Measurements from ENCODE around the gene ADCY9. TPM values are rescaled to one million over a fixed set of nuclear protein-coding genes. Genes with fewer than 3 reads are reported as not detected.
"Not testable (repeated sequence)": the region's sequence is repeated elsewhere in the genome, so short reads cannot be mapped to it uniquely, and the experiment has no call there.

The ADCY9 gene
- polyA plus RNA-seq, 5 donors: 8.9 to 13.8 (median 10.7) TPM

DNA sequence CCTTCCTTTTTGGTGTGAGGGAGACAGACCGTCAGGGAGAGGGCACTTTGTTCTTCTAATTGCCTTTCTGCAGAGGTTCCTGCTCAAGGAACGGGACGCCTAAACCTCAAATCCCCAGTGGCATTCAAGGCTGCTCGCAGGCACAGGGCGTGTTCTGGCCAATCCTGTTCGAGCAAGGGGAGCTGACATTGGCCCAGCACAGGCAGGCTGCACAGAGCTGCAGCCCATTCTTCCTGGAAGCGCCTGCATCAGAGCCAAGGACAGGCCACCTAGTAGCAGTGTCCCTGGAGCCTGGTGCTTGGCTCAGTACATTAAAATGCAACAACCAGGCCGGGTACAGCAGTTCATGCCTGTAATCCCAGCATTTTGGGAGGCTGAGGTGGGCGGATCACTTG lies 163.5 kb downstream of the ADCY9 start:
- no peak for DNase-seq

DNA sequence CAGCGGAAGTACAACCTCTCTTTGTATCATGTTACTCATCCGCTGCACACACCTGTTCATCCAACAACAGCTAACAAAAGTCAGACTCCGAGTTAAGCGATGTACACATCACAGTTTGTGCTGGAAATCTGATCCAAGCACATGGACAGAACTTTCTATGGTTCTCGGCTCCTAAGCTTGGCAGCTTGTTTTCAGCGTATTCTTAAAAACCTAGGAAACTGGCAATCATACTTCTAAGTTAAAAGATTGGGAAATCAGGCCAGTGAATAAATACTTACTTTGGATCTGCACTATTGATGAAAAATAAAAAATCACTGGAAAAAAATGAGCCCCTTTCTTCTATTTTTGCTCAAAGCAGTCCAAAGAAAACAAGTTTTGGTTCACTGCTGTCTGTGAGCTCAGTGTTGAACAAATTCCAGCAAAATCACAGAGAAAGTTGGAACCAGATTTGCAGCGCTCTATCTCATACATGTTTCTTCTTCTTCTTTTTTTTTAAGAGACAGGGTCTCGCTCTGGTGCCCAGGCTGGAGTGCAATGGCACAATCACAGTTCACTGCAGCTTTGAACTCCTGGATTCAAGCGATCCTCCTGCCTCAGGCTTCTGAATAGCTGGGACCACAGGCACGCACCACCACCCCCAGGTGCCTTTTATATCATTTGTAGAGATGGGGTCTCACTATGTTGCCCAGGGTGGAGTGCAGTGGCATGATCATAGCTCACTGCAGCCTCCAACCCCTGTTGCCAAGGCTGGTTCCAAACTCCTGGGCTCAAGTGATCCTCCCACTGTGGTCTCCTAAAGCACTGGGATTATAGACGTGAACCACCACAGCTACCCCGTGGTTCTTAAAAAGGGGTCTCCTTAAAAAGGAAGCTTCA lies 164.1 kb downstream of the ADCY9 start:
- no peak for DNase-seq

DNA sequence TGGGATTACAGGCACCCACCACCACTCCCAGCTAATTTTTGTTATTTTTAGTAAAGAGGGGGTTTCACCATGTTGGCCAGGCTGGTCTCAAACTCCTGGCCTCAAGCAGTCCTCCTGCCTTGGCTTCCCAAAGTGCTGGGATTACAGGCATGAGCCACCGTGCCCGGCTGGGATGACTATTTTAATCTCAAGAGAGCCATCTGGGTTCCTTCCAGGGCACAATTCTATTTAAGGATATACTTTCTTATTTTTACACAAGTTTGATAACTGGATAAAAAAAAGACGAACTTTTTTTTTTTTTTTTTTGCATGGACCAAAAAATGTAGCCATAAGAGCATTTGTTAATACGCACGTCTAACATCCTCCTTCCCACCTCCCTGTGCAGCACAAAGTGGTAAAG lies 164.9 kb downstream of the ADCY9 start:
- not testable (repeated sequence) for DNase-seq

DNA sequence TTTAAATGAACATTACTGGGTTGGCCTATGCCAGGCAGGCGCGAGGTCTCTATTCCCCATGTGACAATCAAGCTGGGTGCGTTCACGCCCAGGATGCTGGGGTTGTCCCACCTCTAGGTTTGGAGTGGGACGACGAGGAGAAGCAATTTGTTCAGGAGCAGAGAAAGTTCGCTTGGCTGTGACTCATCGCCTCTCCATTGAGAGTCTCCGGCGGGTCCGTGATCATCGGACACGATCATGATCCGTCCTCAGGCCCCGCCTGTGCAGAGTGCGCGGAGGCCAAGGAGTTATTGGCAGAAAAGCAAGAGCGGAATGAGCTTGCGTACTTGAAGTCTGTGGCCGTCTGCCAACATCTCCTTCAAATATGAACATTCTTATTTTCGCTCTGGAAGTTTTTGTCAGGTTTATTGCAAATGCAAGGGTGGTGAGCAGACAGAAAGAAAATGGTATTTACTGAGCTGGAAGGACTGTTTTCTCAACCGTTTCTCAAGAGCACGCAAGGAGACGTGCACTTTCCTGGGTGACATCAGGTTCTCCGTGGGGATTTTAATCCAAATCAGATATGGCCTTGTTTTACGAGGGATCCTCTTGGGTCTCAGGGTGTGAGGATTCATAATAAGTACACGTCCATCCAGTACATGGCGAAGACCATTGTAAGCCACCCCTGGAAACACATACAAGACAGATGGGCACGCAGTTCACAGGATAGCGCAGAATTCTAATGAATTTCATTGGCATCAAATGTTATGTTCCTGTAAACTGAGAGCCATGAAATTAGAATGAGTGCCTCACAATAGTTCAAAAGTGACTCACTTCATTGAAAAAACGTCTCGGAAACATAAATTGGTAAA lies 165.7 kb downstream of the ADCY9 start:
- peak; percentile 93 for DNase-seq

DNA sequence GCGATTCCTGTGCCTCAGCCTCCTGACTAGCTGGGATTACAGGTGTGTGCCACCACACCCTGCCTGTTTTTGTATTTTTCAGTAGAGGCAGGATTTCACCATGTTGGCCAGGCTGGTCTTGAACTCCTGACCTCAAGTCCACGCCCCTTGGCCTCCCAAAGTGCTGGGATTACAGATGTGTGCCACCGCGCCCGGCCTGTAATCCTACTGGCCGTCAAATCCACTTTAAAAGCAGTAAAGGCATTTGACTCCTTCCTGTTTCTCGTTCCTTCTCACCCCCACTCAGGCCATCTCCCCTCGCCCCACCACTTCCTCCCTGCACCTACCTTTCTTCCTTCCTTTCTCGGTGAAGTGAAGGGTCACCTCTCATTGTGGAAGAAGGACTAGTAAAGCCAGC lies 166.3 kb downstream of the ADCY9 start:
- DNase-seq: no peak

DNA sequence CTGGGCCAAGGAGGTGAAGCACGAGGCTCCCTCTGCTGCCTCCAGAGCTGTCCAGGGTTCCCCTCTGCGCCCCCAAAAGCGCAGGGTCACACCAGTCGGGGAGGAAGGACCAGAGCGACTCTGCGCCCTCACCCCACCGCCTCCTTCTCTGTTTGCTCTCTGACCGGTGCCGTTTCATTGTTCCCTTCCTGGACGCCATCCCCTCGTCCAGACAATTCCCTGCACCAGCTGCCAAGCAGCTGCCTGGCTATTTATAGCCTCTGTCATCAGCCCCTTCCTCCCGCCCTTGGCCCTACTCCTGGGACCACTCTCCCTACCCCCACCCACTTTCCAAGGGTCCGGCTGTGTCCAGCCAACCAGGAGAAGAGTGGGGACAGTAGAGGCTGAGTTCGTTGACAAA lies 167.0 kb downstream of the ADCY9 start:
- peak; percentile 77 to 82 for DNase-seq

DNA sequence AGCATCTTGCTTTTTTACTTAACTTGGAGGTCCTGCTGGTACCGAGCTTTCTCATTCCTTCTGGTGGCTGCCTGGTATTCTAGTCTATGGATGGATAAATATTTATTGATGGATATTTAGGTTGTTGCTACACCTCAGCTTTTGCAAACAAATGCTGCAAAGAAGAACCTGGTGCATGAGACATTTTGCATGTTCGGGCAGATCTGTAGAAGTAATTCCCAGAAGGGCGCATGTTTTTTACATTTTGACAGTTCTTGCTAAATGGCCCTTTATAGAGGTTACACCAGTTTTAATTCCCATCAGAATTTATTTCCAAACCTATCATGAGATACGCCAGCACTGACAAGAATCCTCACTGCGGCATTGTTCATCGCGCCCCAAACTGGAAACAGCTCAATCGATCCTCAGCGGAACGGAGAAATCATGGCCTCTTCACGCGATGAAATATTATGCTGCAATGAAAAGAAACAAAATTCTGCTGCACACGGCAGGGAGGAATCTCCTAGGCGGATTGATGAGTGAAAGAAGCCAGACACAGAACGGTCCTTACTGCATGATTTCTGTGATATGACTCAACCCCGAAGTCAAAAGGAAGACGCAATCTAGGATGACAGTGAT lies 167.8 kb downstream of the ADCY9 start:
- DNase-seq: no peak

DNA sequence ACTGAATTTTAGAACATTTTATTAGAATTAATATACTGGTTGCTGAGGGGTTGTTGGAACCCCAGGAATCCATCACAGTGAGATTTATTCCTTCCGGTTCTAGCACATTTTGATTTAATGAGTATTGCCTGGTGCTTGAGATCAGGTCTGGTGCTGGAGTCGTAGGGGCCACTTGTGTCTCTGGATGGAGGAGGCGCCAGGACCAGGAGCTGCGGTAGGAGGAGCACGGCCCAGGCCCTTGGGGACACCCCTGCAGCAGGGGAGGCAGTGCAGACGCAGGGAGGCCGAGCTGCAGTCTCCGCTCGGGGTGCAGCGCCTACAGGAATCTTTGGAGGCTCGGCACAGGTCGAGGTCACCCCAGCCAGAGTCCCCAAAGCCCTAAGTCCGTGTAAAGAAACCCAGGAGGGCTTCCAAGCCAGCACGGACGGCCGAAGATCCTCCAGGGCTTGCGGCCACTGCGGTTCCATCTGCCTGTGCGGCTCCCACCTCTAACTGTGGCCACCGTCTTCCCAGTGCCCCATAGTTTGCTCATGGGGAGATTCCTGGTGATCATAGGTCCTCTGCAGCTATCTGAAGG lies 169.6 kb downstream of the ADCY9 start:
- DNase-seq: no peak

DNA sequence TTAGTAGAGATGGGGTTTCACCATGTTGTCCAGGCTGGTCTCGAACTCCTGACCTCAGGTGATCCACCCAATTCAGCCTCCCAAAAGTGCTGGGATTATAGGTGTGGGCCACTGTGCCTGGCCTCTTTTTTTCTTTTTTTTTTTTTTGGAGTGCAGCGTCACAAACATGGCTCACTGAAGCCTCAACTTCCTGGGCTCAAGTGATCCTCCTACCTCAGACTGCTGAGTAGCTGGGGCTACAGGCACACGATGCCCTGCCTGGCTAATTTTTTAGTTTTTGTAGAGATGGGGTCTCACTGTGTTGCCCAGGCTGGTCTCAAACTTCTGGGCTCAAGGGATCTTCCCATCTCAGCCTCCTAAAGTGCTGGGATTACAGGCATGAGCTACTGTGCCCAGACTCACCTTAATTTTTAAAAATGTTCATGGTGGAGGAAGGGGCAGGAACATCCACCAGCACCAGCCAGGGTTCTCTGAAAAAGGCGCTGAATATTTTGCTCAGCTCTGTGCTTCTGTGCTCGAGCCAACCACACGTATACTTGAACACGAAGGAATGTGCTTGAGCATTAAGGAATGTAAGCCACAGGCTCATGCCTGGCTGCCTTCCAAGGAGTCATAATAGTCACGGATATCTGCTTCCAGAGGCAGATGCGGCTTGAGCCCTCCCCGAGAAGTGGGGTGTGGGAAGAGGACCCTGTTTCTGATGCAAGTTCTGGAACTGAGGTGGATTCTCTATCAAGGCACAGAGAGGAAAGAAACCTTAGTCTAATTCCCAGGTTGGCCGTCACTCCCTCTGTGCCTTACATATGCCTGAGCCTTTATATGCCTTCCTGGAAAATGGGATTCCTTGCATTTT lies 170.3 kb downstream of the ADCY9 start:
- DNase-seq: peak; percentile 76 to 80

DNA sequence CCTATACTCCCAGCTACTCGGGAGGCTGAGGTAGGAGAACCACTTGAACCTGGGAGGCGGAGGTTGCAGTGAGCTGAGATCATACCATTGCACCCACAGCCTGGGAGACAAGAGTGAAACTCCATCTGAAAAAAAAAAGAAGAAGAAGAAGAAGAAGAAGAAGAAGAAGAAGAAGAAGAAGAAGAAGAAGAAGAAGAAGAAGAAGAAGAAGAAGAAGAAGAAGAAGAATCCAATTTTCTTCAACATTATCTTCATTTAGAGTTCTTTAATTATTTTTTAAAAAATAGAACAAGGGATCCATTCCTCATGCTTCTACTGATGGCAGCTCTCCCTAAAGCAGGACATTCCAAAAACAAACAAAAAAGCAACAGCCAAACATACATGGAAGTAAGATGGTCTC lies 171.8 kb downstream of the ADCY9 start:
- DNase-seq: not testable (repeated sequence)

DNA sequence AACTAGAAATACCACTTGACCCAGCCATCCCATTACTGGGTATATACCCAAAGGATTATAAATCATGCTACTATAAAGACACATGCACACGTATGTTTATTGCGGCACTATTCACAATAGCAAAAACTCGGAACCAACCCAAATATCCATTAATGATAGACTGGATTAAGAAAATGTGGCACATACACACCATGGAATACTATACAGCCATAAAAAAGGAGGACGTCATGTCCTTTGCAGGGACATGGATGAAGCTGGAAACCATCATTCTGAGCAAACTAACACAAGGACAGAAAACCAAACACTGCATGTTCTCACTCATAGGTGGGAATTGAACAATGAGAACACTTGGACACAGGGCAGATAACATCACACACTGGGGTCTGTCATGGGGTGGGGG lies 174.1 kb downstream of the ADCY9 start:
- DNase-seq: not testable (repeated sequence)

DNA sequence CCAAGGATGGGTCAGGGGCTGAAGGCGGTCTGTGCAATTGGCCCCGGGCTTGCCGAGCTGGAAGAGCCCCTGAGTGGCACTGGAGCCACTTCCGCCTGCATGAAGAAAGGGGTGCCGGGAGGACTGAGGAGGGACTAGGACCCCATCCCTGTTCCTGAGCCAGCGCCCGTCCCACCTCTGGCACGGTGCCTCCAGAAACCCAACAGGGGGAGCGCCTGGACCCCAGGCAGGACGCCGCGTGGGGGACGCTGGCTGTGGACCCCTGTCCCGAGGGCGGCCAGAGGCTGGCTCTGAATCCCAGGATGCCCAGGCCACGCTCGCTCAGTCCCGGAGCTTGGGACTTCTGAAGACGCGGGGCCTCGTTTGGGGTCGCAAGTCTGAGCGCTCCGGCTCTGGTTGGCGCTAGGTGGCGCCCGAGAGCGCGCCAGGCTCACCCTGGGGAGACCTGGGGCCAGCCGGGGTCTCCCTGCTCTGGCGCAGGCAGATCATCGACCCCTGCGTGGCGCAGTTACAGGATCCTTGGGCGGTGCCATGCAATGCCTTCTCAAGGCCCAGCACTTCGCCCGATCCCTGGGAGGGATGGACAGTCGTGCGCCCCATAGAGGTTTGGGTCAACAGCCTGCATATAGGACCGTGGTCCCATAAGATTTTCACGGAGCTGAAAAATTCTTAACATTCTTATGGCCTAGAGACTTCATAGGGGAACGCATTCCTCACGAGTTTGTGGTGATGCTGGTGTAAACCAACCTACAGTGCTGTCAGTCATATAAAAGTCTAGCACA lies 177.2 kb downstream of the ADCY9 start:
- peak; percentile 72 to 76 for DNase-seq

DNA sequence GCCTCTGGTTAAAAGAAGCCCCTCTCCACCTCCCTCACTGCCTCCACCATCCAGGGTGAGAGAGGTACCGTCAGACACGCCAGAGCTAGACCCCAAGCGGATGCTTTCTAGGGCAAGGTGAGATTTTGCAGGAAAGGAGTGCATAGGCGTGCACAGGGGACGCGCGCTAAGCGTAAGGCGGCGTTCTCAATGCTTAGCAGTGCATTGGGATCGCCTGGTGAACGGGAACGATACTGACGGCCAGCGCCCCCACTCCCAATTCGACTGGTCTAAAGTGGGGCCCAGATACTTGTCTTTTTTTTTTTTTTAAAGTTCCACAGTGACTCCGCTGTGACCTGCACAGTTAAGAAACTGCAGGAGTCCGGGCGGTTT lies 177.8 kb downstream of the ADCY9 start:
- DNase-seq: no peak

DNA sequence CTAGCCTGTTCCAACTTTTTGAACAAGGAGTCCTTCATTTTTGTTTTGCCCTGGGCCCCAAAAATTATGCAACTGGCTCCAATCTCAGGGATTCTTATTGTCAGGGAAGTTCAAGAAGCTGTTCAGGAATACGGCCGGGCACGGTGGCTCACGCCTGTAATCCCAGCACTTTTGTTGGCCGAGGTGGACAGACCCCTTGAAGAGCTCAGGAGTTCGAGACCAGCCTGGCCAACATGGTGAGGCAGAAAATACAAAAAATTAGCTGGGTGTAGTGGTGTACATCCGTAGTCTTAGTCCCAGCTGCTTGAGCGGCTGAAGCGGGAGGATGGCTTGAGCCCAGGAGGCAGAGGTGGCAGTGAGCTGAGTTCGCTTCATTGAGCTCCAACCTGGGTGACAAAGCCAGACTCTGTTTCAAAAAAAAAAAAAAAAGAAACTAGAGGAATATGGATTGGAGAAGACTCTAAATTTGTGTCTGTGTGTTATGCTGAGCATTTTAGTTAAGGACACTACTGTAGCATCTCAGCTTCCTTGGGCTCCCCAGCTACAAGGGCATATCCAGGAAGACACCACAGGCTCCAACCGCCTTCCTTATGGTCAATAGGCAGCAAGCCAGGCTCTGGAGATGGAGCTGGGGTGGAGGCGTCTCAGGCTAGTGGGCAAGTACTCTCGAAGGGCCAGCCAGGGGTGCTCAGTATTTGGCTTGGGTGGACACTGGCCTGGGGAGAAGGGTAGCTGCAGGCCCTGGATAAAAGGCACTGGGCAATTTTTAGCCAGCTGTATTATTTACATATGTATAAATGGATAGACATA lies 179.0 kb downstream of the ADCY9 start:
- no peak for DNase-seq

DNA sequence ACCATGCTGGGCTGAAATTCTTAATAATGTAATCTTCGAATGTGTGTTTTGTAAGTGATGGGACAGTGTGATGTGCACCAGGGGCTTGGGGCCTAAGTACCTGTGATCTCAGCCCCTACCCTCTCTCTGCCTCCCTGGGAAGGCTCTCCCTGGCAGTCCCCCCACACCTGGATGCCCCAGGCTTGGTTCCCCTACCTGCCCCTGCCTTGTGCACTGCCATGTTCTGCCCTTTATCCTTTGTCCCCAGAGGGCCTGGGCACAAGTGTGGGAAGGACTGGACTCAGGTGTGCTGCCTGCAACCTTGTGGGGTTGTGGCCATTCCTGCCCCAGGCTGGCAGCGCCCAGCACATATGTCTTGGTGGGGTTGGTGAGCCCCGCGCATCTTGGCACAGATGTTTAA lies 180.3 kb downstream of the ADCY9 start:
- no peak for DNase-seq

DNA sequence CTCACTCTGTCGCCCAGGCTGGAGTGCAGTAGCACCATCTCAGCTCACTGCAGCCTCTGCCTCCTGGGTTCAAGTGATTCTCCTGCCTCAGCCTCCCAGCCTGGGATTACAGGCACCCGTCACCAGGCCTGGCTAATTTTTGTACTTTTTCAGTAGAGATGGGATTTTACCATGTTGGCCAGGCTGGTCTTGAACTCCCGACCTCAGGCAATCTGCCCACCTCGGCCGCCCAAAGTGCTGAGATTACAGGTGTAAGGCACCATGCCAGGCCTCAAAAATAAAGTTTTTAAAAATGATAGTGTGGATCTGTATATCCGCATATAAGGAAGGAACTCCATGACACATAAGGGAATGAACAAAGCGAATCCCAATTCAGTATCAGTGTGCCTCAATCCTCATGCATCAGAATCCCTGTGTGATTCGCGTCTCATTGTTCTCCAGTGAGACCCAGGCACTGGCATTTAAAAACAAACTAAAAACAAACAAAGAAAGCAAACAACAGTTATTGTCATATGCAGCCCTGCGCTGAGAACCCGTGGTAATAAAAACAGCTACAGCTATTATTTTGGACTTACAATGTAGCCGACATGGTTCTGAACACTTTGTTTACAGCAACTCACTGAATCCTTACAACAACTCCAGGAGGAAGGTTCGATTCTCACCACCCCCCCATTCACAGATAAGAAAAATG lies 181.6 kb downstream of the ADCY9 start:
- no peak for DNase-seq

DNA sequence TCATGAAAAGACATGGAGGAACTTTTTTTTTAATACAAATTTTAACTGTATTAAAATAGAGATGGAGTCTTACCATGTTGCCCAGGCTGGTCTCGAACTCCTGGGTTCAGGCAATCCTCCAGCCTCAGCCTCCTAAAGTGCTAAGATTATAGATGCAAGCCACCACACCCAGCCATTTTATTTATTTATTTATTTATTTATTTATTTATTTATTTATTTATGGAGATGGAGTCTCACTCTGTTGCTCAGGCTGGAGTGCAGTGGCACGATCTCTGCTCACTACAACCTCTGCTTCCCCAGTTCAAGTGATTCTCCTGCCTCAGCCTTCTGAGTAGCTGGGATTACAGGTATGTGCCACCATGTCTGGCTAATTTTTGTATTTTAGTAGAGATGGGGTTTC lies 189.1 kb downstream of the ADCY9 start:
- not testable (repeated sequence) for DNase-seq

DNA sequence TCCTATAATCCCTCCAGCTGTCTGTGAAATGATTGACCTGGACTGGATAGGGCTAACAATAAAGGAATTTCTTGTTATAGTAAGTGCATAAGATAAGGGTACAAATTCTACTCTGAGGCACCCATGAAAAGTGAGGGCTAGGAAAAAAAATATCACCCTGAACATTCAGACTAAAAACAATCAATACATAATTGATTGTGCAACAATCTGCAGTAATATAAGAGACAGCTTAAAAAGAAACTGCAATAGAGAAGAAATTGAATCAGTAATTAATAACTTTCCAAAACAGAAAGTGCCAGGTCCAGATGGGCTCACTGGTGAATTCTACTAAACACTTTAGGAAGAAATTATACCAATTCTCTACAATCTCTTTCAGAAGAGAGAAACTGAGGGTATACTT lies 191.5 kb downstream of the ADCY9 start:
- DNase-seq: no peak

DNA sequence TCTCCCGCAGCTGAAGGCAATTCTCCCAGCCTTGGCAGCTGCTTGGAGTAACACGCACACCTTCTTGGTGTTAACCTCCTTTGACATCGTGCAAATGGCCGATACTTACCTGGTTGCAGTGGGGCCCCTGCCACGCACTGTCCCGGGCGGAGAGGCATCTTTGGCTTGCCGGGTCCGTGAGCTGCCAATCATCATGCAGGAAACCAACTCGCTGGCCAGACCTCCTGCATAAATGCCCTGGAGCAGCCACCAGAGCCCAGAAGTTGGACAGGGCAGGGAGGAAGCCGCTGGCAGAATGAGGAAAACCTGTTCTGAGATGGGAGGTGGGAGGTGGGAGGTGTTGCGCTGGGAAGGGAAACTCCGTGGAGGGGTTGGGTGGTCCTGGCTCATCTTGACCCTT lies 194.0 kb downstream of the ADCY9 start:
- no peak for DNase-seq

Measured in right lung (tissue), 5 donors.